B cell (primary cell): Measurements from ENCODE around the gene SAMM50. TPM values are rescaled to one million over a fixed set of nuclear protein-coding genes. Genes with fewer than 3 reads are reported as not detected.

Source experiments
- ATAC-seq: fragments of 200-7000 bp; cut with Tn5 transposase; one replicate; pipeline ENCODE4 v1.10.0; 2021; ENCODE audit warnings: low read depth, mild to moderate bottlenecking, moderate number of reproducible peaks, moderate library complexity
- CTCF ChIA-PET: fragments of 350-600 bp; sonication (Branson Sonifier 250); formaldehyde crosslinking; loops from one replicate; lab custom pipeline; 2021; ENCODE audit warnings: antibody characterized with exemption, inconsistent platforms; lab: Charles Lee
- POLR2A ChIA-PET: fragments of 350-600 bp; sonication (Branson Sonifier 250); formaldehyde crosslinking; loops from one replicate; lab custom pipeline; 2021; ENCODE audit warnings: antibody characterized with exemption; lab: Charles Lee
- DNase-seq: peaks from one replicate; pipeline ENCODE4 v3.0.0; 2013
- H2AFZ ChIP-seq: 2 replicates; pipeline ENCODE4 v1.6.1; 2012; ENCODE audit warnings: mild to moderate bottlenecking, low read depth, low read length; ENCODE audit not compliant: insufficient read depth, poor library complexity, severe bottlenecking
- H3K27ac ChIP-seq, 2 donors: 1 replicate in 1 of 2; 2 replicates in 1 of 2; pipeline ENCODE4 v1.5.1; 2012 to 2013; ENCODE audit warnings: low read length in 2 of 2, mild to moderate bottlenecking in 2 of 2, moderate library complexity in 1 of 2
- H3K27me3 ChIP-seq, 4 experiments: fragments of 200-600 bp in 1 of 4; sonication (generic) in 1 of 4; replicated peaks in 1 of 4; 1 replicate in 2 of 4; 2 replicates in 2 of 4; pipeline versions ENCODE4 v1.6.1 to v1.7.0; 2013 to 2016; ENCODE audit warnings: low read length in 3 of 4, mild to moderate bottlenecking in 2 of 4, mixed read lengths in 1 of 4, moderate library complexity in 1 of 4; ENCODE audit not compliant: insufficient read depth in 4 of 4, control insufficient read depth in 3 of 4; ENCODE audit errors: control extremely low read depth in 1 of 4
- H3K36me3 ChIP-seq, 2 experiments: replicated peaks in 1 of 2; 1 replicate in 1 of 2; 2 replicates in 1 of 2; pipeline versions ENCODE4 v1.6.1 to v1.7.1; 2013; ENCODE audit warnings: low read length in 1 of 2; ENCODE audit not compliant: insufficient read depth in 2 of 2, control insufficient read depth in 1 of 2; ENCODE audit errors: control extremely low read depth in 1 of 2, extremely low read depth in 1 of 2
- H3K4me1 ChIP-seq, 2 donors: fragments of 200-600 bp in 1 of 2; sonication (generic) in 1 of 2; 1 replicate in 1 of 2; 2 replicates in 1 of 2; pipeline versions ENCODE4 v1.5.1 to v1.6.1; 2013 to 2017; ENCODE audit warnings: low read length in 2 of 2; ENCODE audit not compliant: control insufficient read depth in 2 of 2, insufficient read depth in 2 of 2
- H3K4me2 ChIP-seq: replicated peaks from 2 replicates; pipeline ENCODE3; 2012; ENCODE audit warnings: mild to moderate bottlenecking, low read depth, low read length; ENCODE audit not compliant: poor library complexity, severe bottlenecking
- H3K4me3 ChIP-seq, 5 experiments: fragments of 200-600 bp in 1 of 5; sonication (generic) in 1 of 5; 1 replicate in 3 of 5; 2 replicates in 2 of 5; pipeline versions ENCODE4 v1.5.1 to v1.7.0; 2011 to 2016; ENCODE audit warnings: low read length in 4 of 5, mild to moderate bottlenecking in 4 of 5, low read depth in 2 of 5, control low read depth in 1 of 5, moderate library complexity in 1 of 5; ENCODE audit not compliant: insufficient read depth in 1 of 5; ENCODE audit errors: control extremely low read depth in 1 of 5, extremely low read depth in 1 of 5
- H3K79me2 ChIP-seq: fragments of 200-600 bp; sonication (generic); one replicate; pipeline ENCODE4 v1.6.0; 2016; ENCODE audit warnings: low read length; ENCODE audit not compliant: control insufficient read depth, insufficient read depth
- H3K9ac ChIP-seq: fragments of 200-600 bp; sonication (generic); 2 replicates; pipeline ENCODE4 v1.6.1; 2017; ENCODE audit warnings: mild to moderate bottlenecking, low read length, moderate library complexity
- H3K9me3 ChIP-seq, 3 donors: one replicate each; pipeline versions ENCODE4 v1.6.1 to v1.7.1; 2013; ENCODE audit warnings: low read length in 2 of 3; ENCODE audit not compliant: control insufficient read depth in 2 of 3, insufficient read depth in 1 of 3; ENCODE audit errors: control extremely low read depth in 1 of 3
- H4K20me1 ChIP-seq: 2 replicates; pipeline ENCODE4 v1.6.0; 2012; ENCODE audit warnings: mild to moderate bottlenecking, low read length; ENCODE audit not compliant: insufficient read depth, control insufficient read depth, poor library complexity, severe bottlenecking
- H3K27ac Mint-ChIP-seq: one replicate; pipeline ENCODE4 v1.8.0; 2021; ENCODE audit warnings: mixed read lengths
- H3K27me3 Mint-ChIP-seq: one replicate; pipeline ENCODE4 v1.8.0; 2021; ENCODE audit warnings: mixed read lengths
- H3K4me1 Mint-ChIP-seq: one replicate; pipeline ENCODE4 v1.8.0; 2021; ENCODE audit warnings: mixed read lengths
- H3K4me3 Mint-ChIP-seq: one replicate; pipeline ENCODE4 v1.8.0; 2021; ENCODE audit warnings: mixed read lengths
- H3K9me3 Mint-ChIP-seq: one replicate; pipeline ENCODE4 v1.8.0; 2022; ENCODE audit warnings: mixed read lengths; ENCODE audit not compliant: insufficient read depth
- EZH2 ChIP-seq: IDR thresholded peaks from 2 replicates; pipeline ENCODE4 v1.6.1; 2012; ENCODE audit warnings: borderline replicate concordance, low read depth, mild to moderate bottlenecking, moderate library complexity, low read length; ENCODE audit not compliant: insufficient read depth, poor library complexity, severe bottlenecking
- WGBS: methylation state at CpG from one replicate; pipeline ENCODE4 v1.1.5; 2013; ENCODE audit warnings: missing lambda C conversion rate; ENCODE audit not compliant: insufficient coverage; 5-methylcytosine and 5-hydroxymethylcytosine counted together
- intact Hi-C: fragments of 100-400 bp; cut with micrococcal nuclease; formaldehyde crosslinking; loops from one replicate; pipeline ENCODE4 v1.10.0; 2022
- polyA plus RNA-seq: library from polyadenylated mRNA; depleted of rRNA; stranded (reverse); fragments of >200 nt; gene quantifications from 2 replicates; pipeline ENCODE4 v1.2.3, GENCODE V29; 2012
- total RNA-seq, 2 donors: library from RNA; stranded (reverse); fragments of 120-200 nt in 1 of 2; gene quantifications; 1 replicate in 1 of 2; 2 replicates in 1 of 2; pipeline versions ENCODE4 v1.2.3 to v1.2.4, GENCODE V29; 2013 to 2022
- TF ChIP-seq, protein P1 (sequence below): fragments of 200-600 bp; IDR thresholded peaks from one replicate; pipeline ENCODE4 v1.8.0; 2022; ENCODE audit warnings: antibody characterized with exemption, mild to moderate bottlenecking

Gene SAMM50
- total and polyA plus RNA-seq, 2 donors (not counting 1 experiment from before 2014, with no cell fraction given): 18.8 to 43.2 TPM

DNA sequence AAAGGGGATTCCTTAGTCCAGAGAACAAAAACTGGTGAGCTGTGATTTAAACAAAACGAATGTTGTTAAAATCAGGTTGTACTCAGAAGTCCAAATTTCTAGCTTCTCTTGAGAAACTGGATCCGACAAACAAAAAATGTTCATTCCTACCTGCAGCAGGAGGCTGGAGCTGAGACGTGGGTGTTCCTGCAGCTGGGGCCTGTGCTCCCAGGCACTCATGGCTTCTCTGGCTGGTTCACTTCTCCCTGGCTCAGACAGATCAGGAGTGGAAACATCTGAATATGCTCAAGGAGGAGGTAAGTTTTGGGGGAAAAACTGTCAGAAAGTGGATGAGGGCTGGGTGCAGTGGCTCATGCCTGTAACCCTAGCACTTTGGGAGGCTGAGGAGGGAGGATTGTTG lies 44.1 kb downstream of the SAMM50 start:
- Histone ChIP-seq H3K4me3 (no peak overlapping the region), H3K36me3 (peaks cover 0 to 13% of the 10 kb centered on the region in 2 experiments), H3K27ac (no peak overlapping the region), H3K9ac (no peak overlapping the region), H2AFZ (no peak overlapping the region), H3K9me3 (no peaks in the 10 kb centered on the region), H3K27me3 (no peaks in the 10 kb centered on the region), H3K79me2 (peaks cover 39% of the 10 kb centered on the region), H3K4me2 (no peak overlapping the region), H4K20me1 (no peaks in the 10 kb centered on the region), H3K4me1 (peaks cover 32 to 41% of the 10 kb centered on the region in 2 donors)
- DNase-seq (no peak), ATAC-seq (no peak)
- Mint-ChIP-seq H3K27ac (no peak overlapping the region), H3K4me1 (peaks cover 48% of the 10 kb centered on the region), H3K4me3 (no peak overlapping the region), H3K9me3 (no peaks in the 10 kb centered on the region), H3K27me3 (no peaks in the 10 kb centered on the region)
- TF ChIP-seq, protein P1, sequence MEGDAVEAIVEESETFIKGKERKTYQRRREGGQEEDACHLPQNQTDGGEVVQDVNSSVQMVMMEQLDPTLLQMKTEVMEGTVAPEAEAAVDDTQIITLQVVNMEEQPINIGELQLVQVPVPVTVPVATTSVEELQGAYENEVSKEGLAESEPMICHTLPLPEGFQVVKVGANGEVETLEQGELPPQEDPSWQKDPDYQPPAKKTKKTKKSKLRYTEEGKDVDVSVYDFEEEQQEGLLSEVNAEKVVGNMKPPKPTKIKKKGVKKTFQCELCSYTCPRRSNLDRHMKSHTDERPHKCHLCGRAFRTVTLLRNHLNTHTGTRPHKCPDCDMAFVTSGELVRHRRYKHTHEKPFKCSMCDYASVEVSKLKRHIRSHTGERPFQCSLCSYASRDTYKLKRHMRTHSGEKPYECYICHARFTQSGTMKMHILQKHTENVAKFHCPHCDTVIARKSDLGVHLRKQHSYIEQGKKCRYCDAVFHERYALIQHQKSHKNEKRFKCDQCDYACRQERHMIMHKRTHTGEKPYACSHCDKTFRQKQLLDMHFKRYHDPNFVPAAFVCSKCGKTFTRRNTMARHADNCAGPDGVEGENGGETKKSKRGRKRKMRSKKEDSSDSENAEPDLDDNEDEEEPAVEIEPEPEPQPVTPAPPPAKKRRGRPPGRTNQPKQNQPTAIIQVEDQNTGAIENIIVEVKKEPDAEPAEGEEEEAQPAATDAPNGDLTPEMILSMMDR: no peak
- TF ChIP-seq EZH2: no peak
- ChIA-PET CTCF (interaction anchor here (16.2 kb wide), 1 partner anchor 85 kb away, joined by 691 read pairs; no protein-coding TSS in a partner anchor), POLR2A (no interaction called here)
- 96% methylated on average over 3 of the region's 3 CpGs for WGBS
- intact Hi-C loops: no loop called here

DNA sequence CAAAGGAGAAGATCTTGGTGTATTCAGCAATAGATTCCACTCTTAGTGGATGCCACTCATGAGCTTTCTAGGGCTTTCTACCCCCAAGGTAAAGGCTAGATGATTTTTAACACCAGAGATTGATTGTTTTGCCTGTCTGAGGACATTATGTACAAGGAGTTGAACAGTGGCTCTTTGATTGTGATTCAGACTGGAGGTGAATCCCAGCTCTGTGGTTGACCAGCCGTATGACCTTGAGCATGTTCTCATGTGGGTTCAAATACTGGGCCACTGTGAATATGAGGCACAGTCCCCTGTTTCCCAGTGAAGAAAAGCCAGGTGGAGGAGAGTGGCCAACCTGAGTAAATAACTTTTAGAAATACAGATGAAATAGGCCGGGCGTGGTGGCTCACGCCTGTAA lies 44.9 kb downstream of the SAMM50 start:
- intact Hi-C loops: no loop called here
- H3K9me3 ChIP-seq: peaks cover 0 to 3% (median 0%) of the 10 kb centered on the region in 3 donors
- Mint-ChIP-seq H3K27me3 (no peaks in the 10 kb centered on the region), H3K4me1 (peaks cover 41% of the 10 kb centered on the region), H3K4me3 (no peak overlapping the region), H3K27ac (no peak overlapping the region), H3K9me3 (no peaks in the 10 kb centered on the region)
- no peak for TF ChIP-seq EZH2
- TF ChIP-seq, protein P1: no peak
- no peaks in the 10 kb centered on the region for H4K20me1 ChIP-seq
- H3K79me2 ChIP-seq: peaks cover 38% of the 10 kb centered on the region
- WGBS: 100% methylated on average over 4 of the region's 4 CpGs
- peak overlapping the region; percentile 6 for H3K4me2 ChIP-seq
- no peak overlapping the region for H3K27ac ChIP-seq
- DNase-seq: no peak
- H2AFZ ChIP-seq: no peak overlapping the region
- H3K4me3 ChIP-seq: no peak overlapping the region
- peaks cover 32 to 39% of the 10 kb centered on the region in 2 donors for H3K4me1 ChIP-seq
- POLR2A ChIA-PET: interaction anchor here (0.7 kb wide), 1 partner anchor 83 kb away, joined by 6 read pairs; no protein-coding TSS in a partner anchor
- H3K27me3 ChIP-seq: no peaks in the 10 kb centered on the region
- peaks cover 0 to 9% of the 10 kb centered on the region in 2 experiments for H3K36me3 ChIP-seq
- CTCF ChIA-PET: interaction anchor here (0.6 to 16.2 kb wide), 2 partner anchors 32 to 85 kb away, joined by 3 to 691 read pairs; no protein-coding TSS in a partner anchor
- no peak for ATAC-seq
- no peak overlapping the region for H3K9ac ChIP-seq
